Activated CD8-positive, alpha-beta T cell treated with anti-CD3 and anti-CD28 coated beads, Interleukin-2, amount 10 ng/mL, durations not matched to agents 7 days and 5 days (primary cell): ENCODE measurements around the gene LHX5. TPM values are rescaled to one million over a fixed set of nuclear protein-coding genes. Genes with fewer than 3 reads are reported as not detected.

ENCODE experiments used
- ATAC-seq: fragments of 150-1000 bp; cut with Tn5 transposase; one replicate; pipeline ENCODE4 v1.10.0; 2021; ENCODE audit warnings: moderate library complexity
- CTCF ChIA-PET: fragments of 350-600 bp; sonication (Branson Sonifier 250); formaldehyde crosslinking; loops from one replicate; lab custom pipeline; 2021; ENCODE audit warnings: antibody characterized with exemption; lab: Charles Lee
- POLR2A ChIA-PET: fragments of 350-600 bp; sonication (Branson Sonifier 250); formaldehyde crosslinking; loops from one replicate; lab custom pipeline; 2021; ENCODE audit warnings: antibody characterized with exemption; lab: Charles Lee
- DNase-seq: peaks from one replicate; pipeline ENCODE4 v3.0.0-alpha.2; 2020
- H3K27ac Mint-ChIP-seq: one replicate; pipeline ENCODE4 v1.8.0; 2021; ENCODE audit warnings: mild to moderate bottlenecking, mixed read lengths
- H3K27me3 Mint-ChIP-seq: one replicate; pipeline ENCODE4 v1.8.0; 2021; ENCODE audit warnings: low read depth, mixed read lengths
- H3K36me3 Mint-ChIP-seq: one replicate; pipeline ENCODE4 v1.8.0; 2021; ENCODE audit warnings: low read depth, mixed read lengths
- H3K4me1 Mint-ChIP-seq: one replicate; pipeline ENCODE4 v1.8.0; 2021; ENCODE audit warnings: low read depth, mixed read lengths
- H3K4me3 Mint-ChIP-seq: one replicate; pipeline ENCODE4 v1.8.0; 2021; ENCODE audit warnings: mild to moderate bottlenecking, mixed read lengths
- H3K9me3 Mint-ChIP-seq: one replicate; pipeline ENCODE4 v1.8.0; 2022; ENCODE audit warnings: mixed read lengths; ENCODE audit not compliant: insufficient read depth
- total RNA-seq, 2 experiments: library from RNA; stranded (reverse); gene quantifications; one replicate each; pipeline ENCODE4 v1.2.3, GENCODE V29; 2021

LHX5 gene
- total RNA-seq, 2 experiments from 2014 or later = not detected

DNA sequence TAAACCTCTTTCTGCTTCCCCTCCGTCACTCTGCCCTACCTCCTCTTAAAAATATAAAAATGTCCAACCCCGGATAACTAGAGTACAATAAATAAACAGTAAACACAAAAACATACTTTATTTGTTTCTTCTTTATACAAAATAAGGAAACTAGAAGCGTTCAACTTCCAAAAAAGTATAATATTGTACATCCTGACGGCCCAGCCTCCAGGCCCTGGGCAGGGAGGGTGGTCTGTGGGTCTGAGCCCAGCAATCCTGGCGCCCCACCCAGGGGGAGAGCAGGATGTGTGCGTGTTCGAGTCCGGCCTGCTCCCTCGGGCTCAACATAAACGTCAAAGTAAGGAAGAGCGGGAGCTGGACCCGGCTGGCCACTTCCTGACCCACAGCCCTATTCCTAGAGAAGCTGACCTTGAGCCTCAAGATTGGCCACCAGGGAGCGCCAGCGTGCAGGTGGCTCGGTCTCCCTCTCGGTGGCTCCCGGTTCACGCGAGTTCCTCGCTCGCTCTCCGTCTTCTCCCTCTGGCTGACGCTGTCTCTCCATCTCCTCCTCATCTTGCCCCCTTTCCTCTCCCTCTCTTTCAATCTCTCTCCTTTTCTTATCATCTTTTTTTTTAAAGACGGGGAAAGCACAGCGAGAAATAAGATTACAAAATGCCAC is 9.4 kb downstream of the LHX5 start:
- peak overlapping the region; percentile 59 for H3K4me3 Mint-ChIP-seq
- peaks cover 21% of the 10 kb centered on the region for H3K4me1 Mint-ChIP-seq
- peak; percentile 70 for ATAC-seq
- DNase-seq = peak; percentile 72
- ChIA-PET CTCF (interaction anchor here (0.6 to 1.3 kb wide), 5 partner anchors 11 to 1754 kb away, joined by 3 to 7 read pairs (median 4); no protein-coding TSS in a partner anchor), POLR2A (no interaction called here)
- no peak overlapping the region for H3K27ac Mint-ChIP-seq
- H3K9me3 Mint-ChIP-seq = no peaks in the 10 kb centered on the region
- peaks cover 56% of the 10 kb centered on the region for H3K27me3 Mint-ChIP-seq
- peaks cover 10% of the 10 kb centered on the region for H3K36me3 Mint-ChIP-seq

- peak; percentile 15 for ATAC-seq
- H3K4me3 Mint-ChIP-seq = no peak overlapping the region
- peaks cover 21% of the 10 kb centered on the region for H3K4me1 Mint-ChIP-seq
- no peak for DNase-seq
- H3K27me3 Mint-ChIP-seq = peaks cover 52% of the 10 kb centered on the region
- CTCF ChIA-PET = interaction anchor here (0.6 to 1.3 kb wide), 4 partner anchors 12 to 451 kb away, joined by 3 to 7 read pairs (median 4); no protein-coding TSS in a partner anchor
- POLR2A ChIA-PET = no interaction called here
- H3K36me3 Mint-ChIP-seq = peaks cover 10% of the 10 kb centered on the region
- no peak overlapping the region for H3K27ac Mint-ChIP-seq
- no peaks in the 10 kb centered on the region for H3K9me3 Mint-ChIP-seq
Measured at GRCh38 chr12:113461666-113462065, 10.0 kb downstream of the LHX5 start.

- ATAC-seq (no peak), DNase-seq (no peak)
- ChIA-PET CTCF (no interaction called here), POLR2A (no interaction called here)
- no peak overlapping the region for H3K27ac Mint-ChIP-seq
- H3K4me3 Mint-ChIP-seq = no peak overlapping the region
- peaks cover 45% of the 10 kb centered on the region for H3K27me3 Mint-ChIP-seq
- peaks cover 20% of the 10 kb centered on the region for H3K4me1 Mint-ChIP-seq
- H3K9me3 Mint-ChIP-seq = no peaks in the 10 kb centered on the region
- peaks cover 10% of the 10 kb centered on the region for H3K36me3 Mint-ChIP-seq
Measured at GRCh38 chr12:113459981-113460380, 11.7 kb downstream of the LHX5 start.

DNA sequence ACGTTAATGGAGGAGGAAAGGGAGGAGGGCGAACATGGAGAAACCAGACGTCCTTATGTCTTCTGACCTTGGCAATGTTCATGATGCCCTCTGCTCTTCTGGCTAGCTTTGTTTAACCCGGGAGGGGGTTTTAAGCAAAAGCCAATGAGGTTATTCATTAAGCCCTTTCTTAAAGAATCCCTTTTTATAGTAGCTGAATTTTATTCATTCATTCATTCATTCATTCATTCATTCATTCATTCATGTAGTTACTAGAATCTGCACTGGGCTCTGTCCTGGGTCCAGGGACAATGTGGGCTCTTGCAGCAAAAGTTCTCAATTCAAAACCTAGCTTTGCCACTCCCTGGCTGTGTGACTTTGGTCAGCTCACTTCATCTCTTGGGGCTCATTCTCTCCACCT is 14.0 kb downstream of the LHX5 start:
- POLR2A ChIA-PET = no interaction called here
- DNase-seq (no peak), ATAC-seq (no peak)
- peaks cover 2% of the 10 kb centered on the region for H3K36me3 Mint-ChIP-seq
- no peaks in the 10 kb centered on the region for H3K9me3 Mint-ChIP-seq
- no peak overlapping the region for H3K27ac Mint-ChIP-seq
- H3K4me1 Mint-ChIP-seq = peaks cover 11% of the 10 kb centered on the region
- CTCF ChIA-PET = no interaction called here
- H3K27me3 Mint-ChIP-seq = peaks cover 35% of the 10 kb centered on the region
- H3K4me3 Mint-ChIP-seq = no peak overlapping the region

DNA sequence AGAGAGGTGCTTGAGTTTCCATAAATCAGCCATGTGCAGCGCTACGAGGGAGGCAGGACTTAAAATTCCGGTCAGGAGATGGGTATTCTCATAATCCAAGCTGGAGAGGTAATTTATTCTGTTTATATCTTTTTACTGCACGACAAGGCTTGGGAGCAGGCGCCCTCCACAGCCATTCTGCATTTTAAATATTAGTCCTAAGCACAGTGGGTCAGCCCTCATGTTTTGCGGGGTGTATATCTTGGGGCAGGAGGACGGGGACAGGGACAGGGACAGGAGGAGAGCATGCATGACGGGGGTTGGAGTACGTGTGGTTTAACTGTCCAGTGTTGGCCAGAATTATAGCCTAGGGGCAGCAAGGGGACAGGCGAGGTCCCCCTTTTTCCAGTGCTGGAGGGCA is 14.5 kb downstream of the LHX5 start:
- no peaks in the 10 kb centered on the region for H3K36me3 Mint-ChIP-seq
- CTCF ChIA-PET = no interaction called here

GRCh38 chr12:113456761-113457160 is 14.9 kb downstream of the LHX5 start:
- Mint-ChIP-seq H3K9me3 (no peaks in the 10 kb centered on the region), H3K27ac (no peak overlapping the region), H3K4me3 (no peak overlapping the region), H3K36me3 (no peaks in the 10 kb centered on the region), H3K27me3 (peaks cover 30% of the 10 kb centered on the region), H3K4me1 (peaks cover 6% of the 10 kb centered on the region)
- no peak for ATAC-seq
- CTCF ChIA-PET = no interaction called here
- DNase-seq = no peak
- POLR2A ChIA-PET = no interaction called here

More for the DNA sequence above, 14.5 kb downstream of the LHX5 start:
- Mint-ChIP-seq H3K4me1 (peaks cover 7% of the 10 kb centered on the region), H3K4me3 (no peak overlapping the region), H3K27me3 (peaks cover 31% of the 10 kb centered on the region), H3K27ac (no peak overlapping the region), H3K9me3 (no peaks in the 10 kb centered on the region)
- ATAC-seq (no peak), DNase-seq (no peak)
- POLR2A ChIA-PET = no interaction called here

- H3K27ac Mint-ChIP-seq = no peak overlapping the region
- no peaks in the 10 kb centered on the region for H3K36me3 Mint-ChIP-seq
- H3K27me3 Mint-ChIP-seq = peaks cover 26% of the 10 kb centered on the region
- CTCF ChIA-PET = interaction anchor here (0.9 kb wide), 1 partner anchor 31 kb away, joined by 3 read pairs; no protein-coding TSS in a partner anchor
- H3K9me3 Mint-ChIP-seq = no peaks in the 10 kb centered on the region
- H3K4me1 Mint-ChIP-seq = peaks cover 6% of the 10 kb centered on the region
- DNase-seq = no peak
- POLR2A ChIA-PET = no interaction called here
- H3K4me3 Mint-ChIP-seq = no peak overlapping the region
- no peak for ATAC-seq
Measured at GRCh38 chr12:113456199-113456598, 15.5 kb downstream of the LHX5 start.

- POLR2A ChIA-PET = no interaction called here
- Mint-ChIP-seq H3K27ac (no peak overlapping the region), H3K4me3 (no peak overlapping the region), H3K9me3 (no peaks in the 10 kb centered on the region), H3K27me3 (peaks cover 14% of the 10 kb centered on the region), H3K36me3 (no peaks in the 10 kb centered on the region), H3K4me1 (peaks cover 6% of the 10 kb centered on the region)
- CTCF ChIA-PET = no interaction called here
- no peak for ATAC-seq
- DNase-seq = no peak
Measured at GRCh38 chr12:113453330-113453729, 18.3 kb downstream of the LHX5 start.

- Mint-ChIP-seq H3K27ac (no peak overlapping the region), H3K36me3 (no peaks in the 10 kb centered on the region), H3K4me1 (peaks cover 6% of the 10 kb centered on the region), H3K9me3 (no peaks in the 10 kb centered on the region), H3K4me3 (no peak overlapping the region), H3K27me3 (peaks cover 18% of the 10 kb centered on the region)
- CTCF ChIA-PET = no interaction called here
- DNase-seq (no peak), ATAC-seq (no peak)
- POLR2A ChIA-PET = no interaction called here
Measured at GRCh38 chr12:113452458-113452857, 19.2 kb downstream of the LHX5 start.

DNA sequence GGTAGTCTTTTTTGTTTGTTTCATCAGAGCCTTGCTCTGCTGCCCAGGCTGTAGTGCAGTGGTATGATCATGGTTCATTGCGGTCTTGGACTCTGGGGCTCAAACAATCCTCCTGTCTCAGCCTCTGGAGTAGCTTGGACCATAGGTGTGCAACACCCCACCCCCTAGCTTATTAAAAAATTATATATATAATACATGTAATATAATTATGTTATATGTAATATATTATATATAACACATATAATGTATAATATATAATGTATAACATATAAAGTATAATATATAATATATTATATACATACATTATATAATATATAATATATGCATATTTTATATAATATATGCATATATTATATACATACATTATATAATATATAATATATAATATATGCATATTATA is 21.8 kb downstream of the LHX5 start:
- no peaks in the 10 kb centered on the region for H3K4me1 Mint-ChIP-seq

DNA sequence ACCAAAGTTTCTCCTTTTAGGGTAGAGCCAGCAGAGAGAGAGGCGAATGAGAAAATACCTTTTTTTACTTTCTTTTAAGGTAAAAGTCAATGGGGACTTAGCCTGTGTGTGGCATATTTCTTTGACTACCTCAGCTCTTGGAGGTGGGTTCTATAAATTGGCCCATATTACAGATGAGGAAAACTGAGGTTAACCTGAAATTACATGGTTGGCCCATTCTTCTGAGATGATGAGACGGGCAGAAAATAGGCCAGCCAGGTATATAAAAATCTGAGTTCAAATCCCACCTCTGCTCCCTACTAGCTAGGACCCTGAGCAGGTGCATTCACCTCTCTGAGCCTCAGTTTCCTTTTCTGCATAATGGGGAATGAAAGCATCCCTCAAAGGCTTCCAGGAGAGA is 22.4 kb downstream of the LHX5 start:
- POLR2A ChIA-PET = no interaction called here

More for the DNA sequence above, 21.8 kb downstream of the LHX5 start:
- no peak for DNase-seq
- Mint-ChIP-seq H3K4me3 (no peak overlapping the region), H3K36me3 (no peaks in the 10 kb centered on the region), H3K27ac (no peak overlapping the region), H3K9me3 (no peaks in the 10 kb centered on the region), H3K27me3 (peaks cover 14% of the 10 kb centered on the region)
- ATAC-seq = no peak
- ChIA-PET POLR2A (no interaction called here), CTCF (no interaction called here)

GRCh38 chr12:113448873-113449272 is 22.8 kb downstream of the LHX5 start:
- Mint-ChIP-seq H3K4me3 (no peak overlapping the region), H3K4me1 (no peaks in the 10 kb centered on the region), H3K27me3 (peaks cover 12% of the 10 kb centered on the region), H3K27ac (no peak overlapping the region), H3K36me3 (no peaks in the 10 kb centered on the region), H3K9me3 (no peaks in the 10 kb centered on the region)
- POLR2A ChIA-PET = no interaction called here
- DNase-seq (no peak), ATAC-seq (no peak)
- CTCF ChIA-PET = no interaction called here

More for the DNA sequence above, 22.4 kb downstream of the LHX5 start:
- DNase-seq (no peak), ATAC-seq (no peak)
- CTCF ChIA-PET = no interaction called here
- H3K4me1 Mint-ChIP-seq = no peaks in the 10 kb centered on the region
- H3K27ac Mint-ChIP-seq = no peak overlapping the region
- no peaks in the 10 kb centered on the region for H3K36me3 Mint-ChIP-seq
- no peak overlapping the region for H3K4me3 Mint-ChIP-seq
- H3K9me3 Mint-ChIP-seq = no peaks in the 10 kb centered on the region
- H3K27me3 Mint-ChIP-seq = peaks cover 12% of the 10 kb centered on the region
